HCT116 (cell line): Measurements from ENCODE around the gene AACS. TPM values are rescaled to one million over a fixed set of nuclear protein-coding genes. Genes with fewer than 3 reads are reported as not detected.

Source experiments
- ATAC-seq: fragments of 200-7000 bp; cut with Tn5 transposase; 2 replicates; pipeline ENCODE4 v1.9.1; 2020; ENCODE audit warnings: mild to moderate bottlenecking, moderate library complexity
- BruUV-seq: library from RNA; stranded (reverse); fragments of 400-500 nt; replicated peaks from 2 replicates; lab custom pipeline; 2021; lab: Mats Ljungman, UMichigan
- CTCF ChIA-PET: fragments of 300-600 bp; sonication (Branson Sonifier 250); formaldehyde crosslinking; loops from one replicate; lab custom pipeline; 2021; ENCODE audit warnings: antibody characterized with exemption; lab: Charles Lee
- POLR2A ChIA-PET: fragments of 300-600, 350-600 bp; sonication (Branson Sonifier 250); formaldehyde crosslinking; loops from one replicate; lab custom pipeline; 2021; ENCODE audit warnings: antibody characterized with exemption; lab: Charles Lee
- RAD21 ChIA-PET, 2 experiments: fragments of 300-600 bp; sonication (Branson Sonifier 250); formaldehyde crosslinking; loops; one replicate each; lab custom pipeline; 2023; ENCODE audit warnings: low total read pairs in 2 of 2; ENCODE audit not compliant: uncharacterized antibody in 2 of 2, unreplicated experiment in 2 of 2, low non-redundant PET in 1 of 2; lab: Charles Lee
- DNase-seq: peaks from one replicate; pipeline ENCODE4 v3.0.0-alpha.2; 2010; ENCODE audit warnings: low read depth, low spot score
- H2AFZ ChIP-seq: fragments of 200-600 bp; shearing (Covaris generic), sonication (generic); 2 replicates; pipeline ENCODE4 v1.6.1; 2017; ENCODE audit warnings: low read depth, mixed run types, mixed read lengths, antibody characterized with exemption, low read length; ENCODE audit not compliant: poor library complexity, severe bottlenecking
- H3K27ac ChIP-seq: 2 replicates; pipeline ENCODE4 v1.5.1; 2012; ENCODE audit warnings: low read depth, low read length
- H3K27me3 ChIP-seq: fragments of 200-600 bp; sonication (generic); 2 replicates; pipeline ENCODE4 v1.6.1; 2016; ENCODE audit warnings: mixed run types, low read length, mixed read lengths; ENCODE audit not compliant: insufficient read depth
- H3K36me3 ChIP-seq, 2 experiments: fragments of 200-500 bp in 1 of 2; fragments of 200-600 bp in 1 of 2; sonication (Bioruptor generic) in 1 of 2; sonication (generic) in 1 of 2; 2 replicates each; pipeline versions ENCODE4 v1.5.1 to v1.6.1; 2014 to 2016; ENCODE audit warnings: low read length in 2 of 2, inconsistent platforms in 1 of 2, mixed read lengths in 1 of 2, mixed run types in 1 of 2; ENCODE audit not compliant: insufficient read depth in 2 of 2, control insufficient read depth in 1 of 2
- H3K4me1 ChIP-seq, 2 experiments: fragments of 200-600 bp in 1 of 2; sonication (generic) in 1 of 2; 2 replicates each; pipeline versions ENCODE4 v1.5.1 to v1.6.1; 2012 to 2017; ENCODE audit warnings: low read length in 2 of 2, inconsistent platforms in 1 of 2, mild to moderate bottlenecking in 1 of 2, mixed read lengths in 1 of 2, mixed run types in 1 of 2, moderate library complexity in 1 of 2; ENCODE audit not compliant: insufficient read depth in 2 of 2, control insufficient read depth in 1 of 2
- H3K4me2 ChIP-seq: fragments of 200-600 bp; sonication (generic); 2 replicates; pipeline ENCODE4 v1.6.1; 2017; ENCODE audit warnings: mixed run types, low read length, mixed read lengths
- H3K4me3 ChIP-seq, 2 experiments: fragments of 200-600 bp in 1 of 2; sonication (generic) in 1 of 2; replicated peaks in 1 of 2; 2 replicates each; pipeline ENCODE4 v1.5.1; 2011 to 2016; ENCODE audit warnings: low read length in 2 of 2, control low read depth in 1 of 2, low read depth in 1 of 2, mild to moderate bottlenecking in 1 of 2, mixed read lengths in 1 of 2, mixed run types in 1 of 2
- H3K79me2 ChIP-seq: fragments of 200-600 bp; sonication (generic); 2 replicates; pipeline ENCODE4 v1.6.1; 2017; ENCODE audit warnings: mild to moderate bottlenecking, mixed run types, low read length, moderate library complexity, mixed read lengths; ENCODE audit not compliant: insufficient read depth
- H3K9ac ChIP-seq: fragments of 200-600 bp; sonication (generic); 2 replicates; pipeline ENCODE4 v1.6.1; 2016; ENCODE audit warnings: low read length, mixed read lengths
- H3K9me2 ChIP-seq: fragments of 200-600 bp; sonication (generic), shearing (Covaris generic); 2 replicates; pipeline ENCODE4 v1.6.1; 2017; ENCODE audit warnings: mixed run types, mild to moderate bottlenecking, moderate library complexity; ENCODE audit not compliant: insufficient read depth
- H3K9me3 ChIP-seq, 2 experiments: fragments of 200-500 bp in 1 of 2; fragments of 200-600 bp in 1 of 2; sonication (Bioruptor generic) in 1 of 2; sonication (generic) in 1 of 2; 2 replicates each; pipeline ENCODE4 v1.6.1; 2014 to 2017; ENCODE audit warnings: low read length in 2 of 2, mixed read lengths in 2 of 2, inconsistent platforms in 1 of 2, low read depth in 1 of 2, mild to moderate bottlenecking in 1 of 2, mixed run types in 1 of 2, moderate library complexity in 1 of 2; ENCODE audit not compliant: control insufficient read depth in 1 of 2, insufficient read depth in 1 of 2
- H4K20me1 ChIP-seq: fragments of 200-600 bp; sonication (generic), shearing (Covaris generic); 2 replicates; pipeline ENCODE4 v1.6.1; 2017; ENCODE audit warnings: mixed run types, mild to moderate bottlenecking, moderate library complexity; ENCODE audit not compliant: insufficient read depth
- ATF3 ChIP-seq: IDR thresholded peaks from 2 replicates; pipeline ENCODE4 v1.6.1; 2012
- CEBPB ChIP-seq: IDR thresholded peaks from 2 replicates; pipeline ENCODE4 v1.6.1; 2012; ENCODE audit warnings: low read depth
- CTCF ChIP-seq, 3 experiments: fragments of 200-600 bp in 1 of 3; sonication (generic) in 1 of 3; IDR thresholded peaks in 2 of 3; conservative IDR thresholded peaks in 1 of 3; 2 replicates each; pipeline ENCODE4 v1.5.1; 2012 to 2017; ENCODE audit warnings: low read depth in 2 of 3, low read length in 2 of 3, antibody characterized with exemption in 1 of 3, borderline replicate concordance in 1 of 3, control low read depth in 1 of 3, mild to moderate bottlenecking in 1 of 3, mixed read lengths in 1 of 3, mixed run types in 1 of 3, moderate library complexity in 1 of 3; ENCODE audit not compliant: insufficient read depth in 1 of 3
- EGR1 ChIP-seq: IDR thresholded peaks from 2 replicates; pipeline ENCODE4 v1.6.1; 2012; ENCODE audit warnings: low read depth
- ELF1 ChIP-seq: IDR thresholded peaks from 2 replicates; pipeline ENCODE4 v1.6.1; 2012; ENCODE audit warnings: low read depth, borderline replicate concordance
- EZH2phosphoT487 ChIP-seq: fragments of 200-600 bp; IDR thresholded peaks from 2 replicates; pipeline ENCODE4 v1.6.1; 2018; ENCODE audit warnings: antibody characterized with exemption, borderline replicate concordance
- JUND ChIP-seq: IDR thresholded peaks from 2 replicates; pipeline ENCODE4 v1.6.1; 2012
- MAX ChIP-seq: IDR thresholded peaks from 2 replicates; pipeline ENCODE4 v1.6.1; 2012
- POLR2AphosphoS5 ChIP-seq: IDR thresholded peaks from 2 replicates; pipeline ENCODE4 v1.6.1; 2011; ENCODE audit warnings: mild to moderate bottlenecking, low read depth, low read length, moderate library complexity
- RAD21 ChIP-seq: IDR thresholded peaks from 2 replicates; pipeline ENCODE4 v1.6.1; 2012; ENCODE audit warnings: low read depth, mild to moderate bottlenecking
- REST ChIP-seq: IDR thresholded peaks from 2 replicates; pipeline ENCODE4 v1.6.1; 2012; ENCODE audit warnings: low read depth
- SIN3A ChIP-seq: IDR thresholded peaks from 2 replicates; pipeline ENCODE4 v1.6.1; 2012; ENCODE audit warnings: low read depth
- SRF ChIP-seq: IDR thresholded peaks from 2 replicates; pipeline ENCODE4 v1.6.1; 2012; ENCODE audit warnings: low read depth
- TCF7L2 ChIP-seq: IDR thresholded peaks from 2 replicates; pipeline ENCODE4 v1.7.0; 2011; ENCODE audit warnings: borderline replicate concordance, inconsistent platforms; ENCODE audit not compliant: insufficient read depth, insufficient read length; ENCODE audit errors: extremely low read depth
- ZBTB33 ChIP-seq: IDR thresholded peaks from 2 replicates; pipeline ENCODE4 v1.6.1; 2011; ENCODE audit warnings: mild to moderate bottlenecking, low read length, moderate library complexity; ENCODE audit not compliant: insufficient replicate concordance; ENCODE audit errors: extremely low read depth
- ZNF274 ChIP-seq: fragments of 200-500 bp; sonication (Bioruptor generic); IDR thresholded peaks from 2 replicates; pipeline ENCODE4 v1.6.1; 2014; ENCODE audit warnings: mild to moderate bottlenecking, low read depth, low read length, inconsistent platforms
- intact Hi-C: fragments of 100-400 bp; cut with micrococcal nuclease; formaldehyde crosslinking; loops from 2 replicates; pipeline ENCODE4 v1.10.0; 2022
- total RNA-seq: library from RNA; stranded (reverse); gene quantifications from one replicate; pipeline ENCODE4 v1.2.1, GENCODE V29; 2021; ENCODE audit not compliant: unreplicated experiment

AACS gene
- total RNA-seq, 1 experiment from 2014 or later, result 16.0 TPM

- ChIA-PET RAD21 (no interaction called here), POLR2A (no interaction called here), CTCF (no interaction called here)
- no peaks in the 10 kb centered on the region for H3K27me3 ChIP-seq
- no peaks in the 10 kb centered on the region for H3K9me2 ChIP-seq
- H3K4me3 ChIP-seq, result no peak overlapping the region
- H4K20me1 ChIP-seq, result no peaks in the 10 kb centered on the region
- ATAC-seq (no peak), DNase-seq (no peak)
- intact Hi-C loops, result loop anchor here (5.0 kb wide), 1 partner anchor 77 kb away; the partner anchor contains the start of gene BRI3BP
- H3K9ac ChIP-seq, result no peak overlapping the region
- H3K4me2 ChIP-seq, result no peak overlapping the region
- H3K27ac ChIP-seq, result no peak overlapping the region
- H3K4me1 ChIP-seq, result peaks cover 0 to 10% of the 10 kb centered on the region in 2 experiments; a peak in 3 of 4 replicates
- H3K79me2 ChIP-seq, result peaks cover 9% of the 10 kb centered on the region; the same call in 1 of the 2 replicates
- no peak overlapping the region for H2AFZ ChIP-seq
- H3K9me3 ChIP-seq, result no peaks in the 10 kb centered on the region
- BruUV-seq, result no TSS peak
- H3K36me3 ChIP-seq, result no peaks in the 10 kb centered on the region
- no peak for TF ChIP-seq CEBPB
- no peak for TF ChIP-seq MAX
- TF ChIP-seq REST, result no peak
- no peak for TF ChIP-seq SIN3A
- TF ChIP-seq TCF7L2, result no peak
- no peak for TF ChIP-seq POLR2AphosphoS5
- no peak for TF ChIP-seq CTCF (IDR thresholded peaks at IDR 0.05 in 2 of 3, conservative IDR thresholded peaks at IDR 0.05 in 1 of 3; ENCODE audit: borderline replicate concordance in 1 of 3, insufficient read depth in 1 of 3, low read depth in 2 of 3, low read length in 2 of 3)
- no peak for TF ChIP-seq ZNF274
- no peak for TF ChIP-seq ZBTB33
- TF ChIP-seq JUND, result no peak
- TF ChIP-seq EZH2phosphoT487, result no peak
- TF ChIP-seq ELF1, result no peak
- no peak for TF ChIP-seq ATF3
- TF ChIP-seq SRF, result no peak
- TF ChIP-seq RAD21, result no peak
- TF ChIP-seq EGR1, result no peak
Measured at GRCh38 chr12:125069616-125070015, 4.4 kb downstream of the AACS start.
